Endothelial cell of umbilical vein (primary cell): ENCODE data around the gene PARD6G. TPM values are rescaled to one million over a fixed set of nuclear protein-coding genes. Genes with fewer than 3 reads are reported as not detected.

Experiments
- BruUV-seq: library from RNA; stranded (reverse); fragments of 400-500 nt; replicated peaks from 2 replicates; lab custom pipeline; 2021; lab: Mats Ljungman, UMichigan
- CTCF ChIA-PET: fragments of 300-600, 350-600 bp; sonication (Branson Sonifier 250); formaldehyde crosslinking; loops from one replicate; lab custom pipeline; 2021; ENCODE audit warnings: antibody characterized with exemption, inconsistent platforms; lab: Charles Lee
- POLR2A ChIA-PET: fragments of 300-600, 350-600 bp; sonication (Branson Sonifier 250); formaldehyde crosslinking; loops from one replicate; lab custom pipeline; 2021; ENCODE audit warnings: antibody characterized with exemption, inconsistent platforms; lab: Charles Lee
- DNase-seq: peaks from one replicate; pipeline ENCODE4 v3.0.0-alpha.2; 2011; ENCODE audit warnings: low read depth, low spot score
- FAIRE-seq: peaks from 2 replicates; lab custom pipeline; 2011; peaks lifted over from hg19 to GRCh38; lab: Jason Lieb, UNC
- H2AFZ ChIP-seq: 2 replicates; pipeline ENCODE4 v1.6.0; 2012; ENCODE audit warnings: low read depth, low read length, control low read depth, inconsistent platforms
- H3K27ac ChIP-seq: 2 replicates; pipeline ENCODE4 v1.5.1; 2011; ENCODE audit warnings: low read depth, mild to moderate bottlenecking, control low read depth, low read length, moderate library complexity; ENCODE audit not compliant: insufficient read depth
- H3K27me3 ChIP-seq, 2 experiments: 2 replicates each; pipeline versions ENCODE4 v1.6.0 to v1.6.1; 2011; ENCODE audit warnings: low read length in 2 of 2, mixed read lengths in 1 of 2; ENCODE audit not compliant: control insufficient read depth in 2 of 2, insufficient read depth in 2 of 2
- H3K36me3 ChIP-seq, 2 experiments: 2 replicates in 1 of 2; 3 replicates in 1 of 2; pipeline ENCODE4 v1.5.1; 2011; ENCODE audit warnings: low read length in 2 of 2, mild to moderate bottlenecking in 1 of 2, moderate library complexity in 1 of 2; ENCODE audit not compliant: control insufficient read depth in 2 of 2, insufficient read depth in 2 of 2; ENCODE audit errors: extremely low read depth in 1 of 2
- H3K4me1 ChIP-seq: 3 replicates; pipeline ENCODE4 v1.5.1; 2011; ENCODE audit warnings: mild to moderate bottlenecking, low read length; ENCODE audit not compliant: control insufficient read depth, insufficient read depth; ENCODE audit errors: extremely low read depth
- H3K4me2 ChIP-seq: 2 replicates; pipeline ENCODE4 v1.6.1; 2011; ENCODE audit warnings: low read length, control low read depth, mixed read lengths; ENCODE audit not compliant: insufficient read depth
- H3K4me3 ChIP-seq, 3 experiments: fragments of 200-600 bp in 1 of 3; sonication (generic), shearing (Covaris generic) in 1 of 3; replicated peaks in 1 of 3; 2 replicates each; pipeline ENCODE4 v1.5.1; 2011 to 2016; ENCODE audit warnings: control low read depth in 3 of 3, low read length in 3 of 3, mild to moderate bottlenecking in 2 of 3, inconsistent platforms in 1 of 3, low read depth in 1 of 3, moderate library complexity in 1 of 3; ENCODE audit not compliant: insufficient read depth in 1 of 3
- H3K79me2 ChIP-seq: 2 replicates; pipeline ENCODE4 v1.6.0; 2012; ENCODE audit warnings: low read length, inconsistent platforms; ENCODE audit not compliant: control insufficient read depth, insufficient read depth
- H3K9ac ChIP-seq: replicated peaks from 2 replicates; pipeline ENCODE3; 2011; ENCODE audit warnings: low read length, control low read depth; ENCODE audit not compliant: insufficient read depth; ENCODE audit errors: extremely low read depth
- H3K9me1 ChIP-seq: replicated peaks from 3 replicates; pipeline ENCODE4 v1.6.0; 2011; ENCODE audit warnings: mild to moderate bottlenecking, low read length; ENCODE audit not compliant: control insufficient read depth, insufficient read depth; ENCODE audit errors: extremely low read depth
- H3K9me3 ChIP-seq: replicated peaks from 2 replicates; pipeline ENCODE4 v1.5.1; 2012; ENCODE audit warnings: low read length, inconsistent platforms; ENCODE audit not compliant: control insufficient read depth, insufficient read depth
- H4K20me1 ChIP-seq: replicated peaks from 2 replicates; pipeline ENCODE3; 2011; ENCODE audit warnings: mild to moderate bottlenecking, low read length; ENCODE audit not compliant: control insufficient read depth, insufficient read depth; ENCODE audit errors: extremely low read depth
- CTCF ChIP-seq, 2 donors: IDR thresholded peaks; 1 replicate in 1 of 2; 2 replicates in 1 of 2; pipeline ENCODE4 v1.5.1; 2011; ENCODE audit warnings: low read length in 2 of 2, mild to moderate bottlenecking in 2 of 2, moderate library complexity in 2 of 2, control low read depth in 1 of 2, inconsistent platforms in 1 of 2, low read depth in 1 of 2; ENCODE audit not compliant: insufficient read depth in 1 of 2; ENCODE audit errors: extremely low read depth in 1 of 2
- EZH2 ChIP-seq: IDR thresholded peaks from 2 replicates; pipeline ENCODE4 v1.6.1; 2012; ENCODE audit warnings: borderline replicate concordance, low read depth, mild to moderate bottlenecking, moderate library complexity, low read length, inconsistent platforms; ENCODE audit not compliant: severe bottlenecking
- FOS ChIP-seq: IDR thresholded peaks from 2 replicates; pipeline ENCODE4 v1.6.1; 2011; ENCODE audit warnings: mild to moderate bottlenecking, low read length, moderate library complexity, borderline replicate concordance; ENCODE audit not compliant: insufficient read depth
- GATA2 ChIP-seq: IDR thresholded peaks from 2 replicates; pipeline ENCODE4 v1.7.0; 2011; ENCODE audit warnings: low read depth, mild to moderate bottlenecking, moderate library complexity, mixed read lengths, low read length; ENCODE audit not compliant: insufficient read length, insufficient read depth
- JUN ChIP-seq: IDR thresholded peaks from 2 replicates; pipeline ENCODE4 v1.6.1; 2011; ENCODE audit warnings: borderline replicate concordance, low read depth; ENCODE audit not compliant: insufficient read length, insufficient read depth
- MYC ChIP-seq: IDR thresholded peaks from one replicate; pipeline ENCODE4 v1.6.1; 2011; ENCODE audit warnings: mild to moderate bottlenecking, low read depth, low read length
- POLR2A ChIP-seq: IDR thresholded peaks from 2 replicates; pipeline ENCODE4 v1.6.1; 2012; ENCODE audit warnings: low read depth, mild to moderate bottlenecking, control low read depth, low read length
- POLR2AphosphoS5 ChIP-seq: IDR thresholded peaks from 2 replicates; pipeline ENCODE4 v1.6.1; 2012; ENCODE audit warnings: low read depth, mild to moderate bottlenecking, control low read depth, low read length, moderate library complexity; ENCODE audit not compliant: insufficient read depth
- dilution Hi-C: fragments of 300-500 bp; cut with MboI; formaldehyde crosslinking; loops from one replicate; pipeline ENCODE4 v1.15.0; 2019; ENCODE audit warnings: low sequenced_read_pairs; ENCODE audit not compliant: extremely low pct_ligation_motif_present
- intact Hi-C: fragments of 100-400 bp; cut with micrococcal nuclease; formaldehyde crosslinking; loops from one replicate; pipeline ENCODE4 v1.10.0; 2022
- polyA plus RNA-seq, 4 experiments: library from polyadenylated mRNA; depleted of rRNA in 3 of 4; stranded (reverse) in 3 of 4; unstranded in 1 of 4; fragments of >200 nt; gene quantifications; 2 replicates each; pipeline versions ENCODE4 v1.2.1 to v1.2.3, GENCODE V29; 2011 to 2012; ENCODE audit warnings: missing spikeins in 1 of 4
- total RNA-seq: library from RNA; stranded (reverse); gene quantifications from 2 replicates; pipeline ENCODE4 v1.2.3, GENCODE V29; 2021
- TF ChIP-seq, protein P1 (sequence below): IDR thresholded peaks from 2 replicates; pipeline ENCODE4 v1.6.1; 2011; ENCODE audit not compliant: insufficient read depth, insufficient read length

The PARD6G gene
- total and polyA plus RNA-seq, 2 donors (not counting 3 experiments of a cell fraction or from before 2014, with no cell fraction given): 1.2 to 1.8 TPM

- intact Hi-C loops (no loop called here), dilution Hi-C loops (no loop called here)
- POLR2A ChIA-PET: no interaction called here
- DNase-seq (no peak), FAIRE-seq (no peak)
- Histone ChIP-seq H3K4me2 (no peak overlapping the region), H3K36me3 (no peaks in the 10 kb centered on the region), H3K27ac (no peak overlapping the region), H2AFZ (no peak overlapping the region), H3K4me3 (no peak overlapping the region), H4K20me1 (peaks cover 2% of the 10 kb centered on the region), H3K9me1 (no peaks in the 10 kb centered on the region), H3K9me3 (no peaks in the 10 kb centered on the region), H3K79me2 (peaks cover 79% of the 10 kb centered on the region), H3K9ac (no peak overlapping the region), H3K4me1 (no peaks in the 10 kb centered on the region), H3K27me3 (no peaks in the 10 kb centered on the region)
- no peak for TF ChIP-seq FOS
- no peak for TF ChIP-seq POLR2AphosphoS5
- no peak for TF ChIP-seq JUN
- no peak for TF ChIP-seq GATA2
- TF ChIP-seq EZH2: no peak
- no peak for TF ChIP-seq MYC
- TF ChIP-seq, protein P1, sequence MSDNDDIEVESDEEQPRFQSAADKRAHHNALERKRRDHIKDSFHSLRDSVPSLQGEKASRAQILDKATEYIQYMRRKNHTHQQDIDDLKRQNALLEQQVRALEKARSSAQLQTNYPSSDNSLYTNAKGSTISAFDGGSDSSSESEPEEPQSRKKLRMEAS: no peak
- TF ChIP-seq POLR2A: no peak
- BruUV-seq: no TSS peak
- CTCF ChIA-PET: no interaction called here
These were observed 119.7 kb downstream of the PARD6G start for GRCh38 chr18:80127635-80128034.

GRCh38 chr18:80126797-80127196 is 120.5 kb downstream of the PARD6G start:
- Histone ChIP-seq H3K27me3 (no peaks in the 10 kb centered on the region), H3K9me3 (no peaks in the 10 kb centered on the region), H3K4me3 (no peak overlapping the region), H3K9me1 (no peaks in the 10 kb centered on the region), H3K36me3 (no peaks in the 10 kb centered on the region), H3K79me2 (peaks cover 83% of the 10 kb centered on the region), H4K20me1 (peaks cover 2% of the 10 kb centered on the region), H3K4me1 (no peaks in the 10 kb centered on the region), H2AFZ (no peak overlapping the region), H3K27ac (no peak overlapping the region), H3K9ac (no peak overlapping the region), H3K4me2 (no peak overlapping the region)
- CTCF ChIA-PET: no interaction called here
- POLR2A ChIA-PET: no interaction called here
- intact Hi-C loops: no loop called here
- BruUV-seq: no TSS peak
- FAIRE-seq (no peak), DNase-seq (no peak)
- dilution Hi-C loops: no loop called here
- no peak for TF ChIP-seq GATA2
- no peak for TF ChIP-seq POLR2AphosphoS5
- TF ChIP-seq POLR2A: no peak
- no peak for TF ChIP-seq JUN
- TF ChIP-seq EZH2: no peak
- TF ChIP-seq CTCF (IDR thresholded peaks at IDR 0.05; ENCODE audit: extremely low read depth in 1 of 2, insufficient read depth in 1 of 2, low read depth in 1 of 2, low read length in 2 of 2): no peak
- no peak for TF ChIP-seq FOS
- TF ChIP-seq, protein P1: no peak
